Lower leg skin (tissue), 3 donors: Measurements from ENCODE around the gene MPRIP.

Experiments used
- POLR2A ChIP-seq, 2 donors: fragments of 450-650 bp; IDR thresholded peaks; one replicate each; pipeline ENCODE4 v1.6.1; 2016 to 2017; ENCODE audit warnings: antibody characterized with exemption in 2 of 2, mild to moderate bottlenecking in 1 of 2, moderate library complexity in 1 of 2
- TF ChIP-seq, protein P1 (sequence below), 3 donors: fragments of 450-650 bp; IDR thresholded peaks; one replicate each; pipeline ENCODE4 v1.5.1; 2016; ENCODE audit warnings: antibody characterized with exemption in 3 of 3, mild to moderate bottlenecking in 3 of 3, moderate library complexity in 2 of 3

DNA sequence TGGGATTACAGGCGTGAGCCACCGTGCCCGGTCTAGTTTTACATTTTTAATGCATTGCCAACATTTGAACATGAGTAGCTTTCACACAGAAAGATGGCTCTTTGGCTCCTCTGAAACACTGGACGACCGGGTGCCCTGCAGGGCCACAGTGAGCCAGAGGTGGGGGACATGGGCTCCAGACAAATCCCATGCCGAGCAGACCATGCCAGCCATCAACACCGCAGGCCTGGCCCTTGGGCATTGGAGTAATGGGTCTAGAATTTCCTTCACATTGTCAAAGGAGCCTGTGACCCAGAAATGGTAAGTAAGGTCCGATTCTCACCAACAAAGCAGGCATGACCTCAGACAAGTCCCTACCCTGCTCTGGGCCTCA, 21.4 kb upstream of the MPRIP start:
- TF ChIP-seq, protein P1, sequence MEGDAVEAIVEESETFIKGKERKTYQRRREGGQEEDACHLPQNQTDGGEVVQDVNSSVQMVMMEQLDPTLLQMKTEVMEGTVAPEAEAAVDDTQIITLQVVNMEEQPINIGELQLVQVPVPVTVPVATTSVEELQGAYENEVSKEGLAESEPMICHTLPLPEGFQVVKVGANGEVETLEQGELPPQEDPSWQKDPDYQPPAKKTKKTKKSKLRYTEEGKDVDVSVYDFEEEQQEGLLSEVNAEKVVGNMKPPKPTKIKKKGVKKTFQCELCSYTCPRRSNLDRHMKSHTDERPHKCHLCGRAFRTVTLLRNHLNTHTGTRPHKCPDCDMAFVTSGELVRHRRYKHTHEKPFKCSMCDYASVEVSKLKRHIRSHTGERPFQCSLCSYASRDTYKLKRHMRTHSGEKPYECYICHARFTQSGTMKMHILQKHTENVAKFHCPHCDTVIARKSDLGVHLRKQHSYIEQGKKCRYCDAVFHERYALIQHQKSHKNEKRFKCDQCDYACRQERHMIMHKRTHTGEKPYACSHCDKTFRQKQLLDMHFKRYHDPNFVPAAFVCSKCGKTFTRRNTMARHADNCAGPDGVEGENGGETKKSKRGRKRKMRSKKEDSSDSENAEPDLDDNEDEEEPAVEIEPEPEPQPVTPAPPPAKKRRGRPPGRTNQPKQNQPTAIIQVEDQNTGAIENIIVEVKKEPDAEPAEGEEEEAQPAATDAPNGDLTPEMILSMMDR (IDR thresholded peaks at IDR 0.05) = no peak
- TF ChIP-seq POLR2A (IDR thresholded peaks at IDR 0.05) = no peak
